Vagina (tissue), 2 donors: ENCODE data around the gene PHF10. TPM values are rescaled to one million over a fixed set of nuclear protein-coding genes. Genes with fewer than 3 reads are reported as not detected.

Experiments used
- DNase-seq, 2 donors: peaks; one replicate each; pipeline ENCODE4 v3.0.0-alpha.2; 2017; ENCODE audit errors: extremely low spot score in 2 of 2
- H3K27ac ChIP-seq: fragments of 200-600 bp; sonication (generic); one replicate; pipeline ENCODE4 v1.5.1; 2019
- H3K27me3 ChIP-seq: fragments of 200-600 bp; sonication (generic); one replicate; pipeline ENCODE4 v1.5.1; 2019
- H3K36me3 ChIP-seq, 2 donors: fragments of 200-600 bp; sonication (generic); one replicate each; pipeline ENCODE4 v1.5.1; 2017 to 2019
- H3K4me1 ChIP-seq: fragments of 200-600 bp; sonication (generic); one replicate; pipeline ENCODE4 v1.5.1; 2019
- H3K4me3 ChIP-seq, 2 donors: fragments of 200-600 bp; sonication (generic); 1 replicate in 1 of 2; 2 replicates in 1 of 2; pipeline ENCODE4 v1.5.1; 2016 to 2019
- H3K9me3 ChIP-seq: fragments of 200-600 bp; sonication (generic); one replicate; pipeline ENCODE4 v1.5.1; 2019
- CTCF ChIP-seq, 3 experiments: fragments of 450-650 bp in 2 of 3; fragments of 200-600 bp in 1 of 3; sonication (generic) in 1 of 3; IDR thresholded peaks; one replicate each; pipeline ENCODE4 v1.5.1; 2017 to 2019; ENCODE audit warnings: antibody characterized with exemption in 3 of 3, mild to moderate bottlenecking in 2 of 3, moderate library complexity in 2 of 3
- POLR2A ChIP-seq, 2 donors: fragments of 450-650 bp; IDR thresholded peaks; one replicate each; pipeline ENCODE4 v1.6.1; 2017; ENCODE audit warnings: antibody characterized with exemption in 2 of 2, mild to moderate bottlenecking in 2 of 2, moderate library complexity in 2 of 2
- POLR2AphosphoS5 ChIP-seq, 2 donors: sonication (generic); formaldehyde crosslinking; IDR thresholded peaks; one replicate each; pipeline ENCODE4 v1.9.0; 2017; ENCODE audit warnings: antibody characterized with exemption in 2 of 2, mild to moderate bottlenecking in 2 of 2, low read depth in 1 of 2; ENCODE audit not compliant: insufficient read depth in 1 of 2
- intact Hi-C: fragments of 100-400 bp; cut with DNase I; formaldehyde crosslinking; loops from one replicate; pipeline ENCODE4 v1.15.1; 2023
- total RNA-seq: library from RNA; depleted of rRNA; stranded (reverse); fragments of >200 nt; gene quantifications from one replicate; pipeline ENCODE4 v1.2.3, GENCODE V29; 2016

Gene PHF10
- total RNA-seq, 1 donor from 2014 or later, result 54.8 TPM

DNA sequence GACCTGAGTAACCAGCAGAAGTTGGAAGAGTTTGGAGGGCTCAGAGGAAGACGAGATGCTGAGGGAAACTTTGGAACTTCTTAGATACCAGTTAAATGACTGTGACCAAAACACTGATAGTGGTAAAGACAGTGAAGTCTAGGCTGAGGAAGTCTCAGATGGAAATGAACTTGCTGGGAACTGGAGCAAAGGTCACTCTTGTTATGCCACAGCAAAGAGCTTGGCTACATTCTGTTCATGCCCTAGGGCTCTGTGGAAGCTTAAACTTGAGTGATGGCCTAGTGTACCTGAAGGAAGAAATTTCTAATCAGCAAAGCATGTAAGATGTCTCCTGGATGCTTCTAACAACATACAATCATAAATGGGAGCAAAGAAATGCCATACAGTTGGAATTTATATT, 47.2 kb downstream of the PHF10 start:
- intact Hi-C loops, result no loop called here
- no peaks in the 10 kb centered on the region for H3K9me3 ChIP-seq
- H3K27ac ChIP-seq, result no peak overlapping the region
- H3K27me3 ChIP-seq, result no peaks in the 10 kb centered on the region
- H3K4me1 ChIP-seq, result no peaks in the 10 kb centered on the region
- no peak for TF ChIP-seq CTCF (IDR thresholded peaks at IDR 0.05)
- no peak for DNase-seq
- no peak overlapping the region for H3K4me3 ChIP-seq
- peaks cover 0 to 16% of the 10 kb centered on the region in 2 donors for H3K36me3 ChIP-seq

GRCh38 chr6:169675011-169675410, 49.3 kb downstream of the PHF10 start:
- H3K36me3 ChIP-seq, result peaks cover 0 to 7% of the 10 kb centered on the region in 2 donors
- DNase-seq, result no peak

GRCh38 chr6:169671563-169671962, 52.7 kb downstream of the PHF10 start:
- Histone ChIP-seq H3K27ac (no peak overlapping the region), H3K4me1 (no peaks in the 10 kb centered on the region), H3K27me3 (no peaks in the 10 kb centered on the region), H3K36me3 (peaks cover 0 to 18% of the 10 kb centered on the region in 2 donors), H3K9me3 (no peaks in the 10 kb centered on the region), H3K4me3 (no peak overlapping the region)
- intact Hi-C loops, result no loop called here
- TF ChIP-seq POLR2AphosphoS5 (IDR thresholded peaks at IDR 0.05; ENCODE audit: insufficient read depth in 1 of 2, low read depth in 1 of 2) (no peak), CTCF (IDR thresholded peaks at IDR 0.05) (no peak), POLR2A (IDR thresholded peaks at IDR 0.05) (no peak)
- peak in 1 of 2 donors; percentile 82 for DNase-seq

More at GRCh38 chr6:169675011-169675410, 49.3 kb downstream of the PHF10 start:
- no peak for TF ChIP-seq POLR2AphosphoS5 (IDR thresholded peaks at IDR 0.05; ENCODE audit: insufficient read depth in 1 of 2, low read depth in 1 of 2)
- TF ChIP-seq POLR2A (IDR thresholded peaks at IDR 0.05), result no peak
- TF ChIP-seq CTCF (IDR thresholded peaks at IDR 0.05), result no peak
- no peak overlapping the region for H3K27ac ChIP-seq
- no peak overlapping the region for H3K4me3 ChIP-seq
- no peaks in the 10 kb centered on the region for H3K9me3 ChIP-seq
- no peaks in the 10 kb centered on the region for H3K4me1 ChIP-seq
- intact Hi-C loops, result no loop called here
- H3K27me3 ChIP-seq, result no peaks in the 10 kb centered on the region

GRCh38 chr6:169669889-169670288, 54.4 kb downstream of the PHF10 start:
- Histone ChIP-seq H3K4me3 (no peak overlapping the region), H3K9me3 (no peaks in the 10 kb centered on the region), H3K36me3 (peaks cover 0 to 24% of the 10 kb centered on the region in 2 donors), H3K4me1 (no peaks in the 10 kb centered on the region), H3K27ac (peak overlapping the region; percentile 10), H3K27me3 (no peaks in the 10 kb centered on the region)
- DNase-seq, result no peak
- intact Hi-C loops, result no loop called here
- TF ChIP-seq POLR2AphosphoS5 (IDR thresholded peaks at IDR 0.05; ENCODE audit: insufficient read depth in 1 of 2, low read depth in 1 of 2) (peak in 1 of 2 donors; percentile 46), POLR2A (IDR thresholded peaks at IDR 0.05) (no peak)

GRCh38 chr6:169669147-169669546, 55.2 kb downstream of the PHF10 start:
- Histone ChIP-seq H3K27me3 (no peaks in the 10 kb centered on the region), H3K36me3 (peaks cover 0 to 29% of the 10 kb centered on the region in 2 donors), H3K4me1 (no peaks in the 10 kb centered on the region), H3K4me3 (no peak overlapping the region), H3K27ac (peak overlapping the region; percentile 10), H3K9me3 (no peaks in the 10 kb centered on the region)
- no peak for DNase-seq
- intact Hi-C loops, result no loop called here
- TF ChIP-seq POLR2AphosphoS5 (IDR thresholded peaks at IDR 0.05; ENCODE audit: insufficient read depth in 1 of 2, low read depth in 1 of 2) (no peak), POLR2A (IDR thresholded peaks at IDR 0.05) (no peak), CTCF (IDR thresholded peaks at IDR 0.05) (no peak)
